Sigmoid colon (tissue), 7 donors: ENCODE measurements around the gene C1QTNF9B. TPM values are rescaled to one million over a fixed set of nuclear protein-coding genes. Genes with fewer than 3 reads are reported as not detected.

Experiments
- DNase-seq: peaks from one replicate; pipeline ENCODE4 v3.0.0-alpha.2; 2019
- H3K27ac ChIP-seq, 4 donors: fragments of 200-600 bp; sonication (generic); one replicate each; pipeline ENCODE4 v1.5.1; 2016 to 2019; ENCODE audit warnings: mild to moderate bottlenecking in 1 of 4
- H3K27me3 ChIP-seq, 3 donors: fragments of 200-600 bp; sonication (generic); one replicate each; pipeline ENCODE4 v1.5.1; 2019; ENCODE audit warnings: mild to moderate bottlenecking in 1 of 3
- H3K36me3 ChIP-seq, 4 donors: fragments of 200-600 bp; sonication (generic); one replicate each; pipeline ENCODE4 v1.5.1; 2016 to 2019
- H3K4me1 ChIP-seq, 4 donors: fragments of 200-600 bp; sonication (generic); one replicate each; pipeline ENCODE4 v1.5.1; 2017 to 2019
- H3K4me3 ChIP-seq, 4 donors: fragments of 200-600 bp; sonication (generic); one replicate each; pipeline ENCODE4 v1.5.1; 2017 to 2019; ENCODE audit warnings: mild to moderate bottlenecking in 2 of 4, moderate library complexity in 1 of 4
- H3K9me3 ChIP-seq, 4 donors: fragments of 200-600 bp in 3 of 4; sonication (generic) in 3 of 4; one replicate each; pipeline versions ENCODE4 v1.5.1 to v1.6.1; 2013 to 2019
- CTCF ChIP-seq, 4 experiments: fragments of 450-650 bp in 3 of 4; fragments of 200-600 bp in 1 of 4; IDR thresholded peaks; one replicate each; pipeline ENCODE4 v1.5.1; 2016 to 2019; ENCODE audit warnings: antibody characterized with exemption in 4 of 4, mild to moderate bottlenecking in 3 of 4, moderate library complexity in 2 of 4
- EP300 ChIP-seq, 4 donors: sonication (generic); formaldehyde crosslinking; IDR thresholded peaks; one replicate each; pipeline ENCODE4 v1.6.1; 2017; ENCODE audit warnings: antibody characterized with exemption in 4 of 4
- POLR2A ChIP-seq, 2 donors: fragments of 450-650 bp; IDR thresholded peaks; one replicate each; pipeline ENCODE4 v1.6.1; 2016; ENCODE audit warnings: antibody characterized with exemption in 2 of 2, mild to moderate bottlenecking in 2 of 2, moderate library complexity in 2 of 2
- POLR2AphosphoS5 ChIP-seq, 4 donors: sonication (generic); formaldehyde crosslinking; IDR thresholded peaks; one replicate each; pipeline ENCODE4 v1.6.1; 2017; ENCODE audit warnings: antibody characterized with exemption in 4 of 4
- WGBS, 2 donors: extraction: QIAGEN DNeasy Blood & Tissue Kit; methylation state at CpG; one replicate each; pipeline ENCODE4 v1.1.7; 2013; 5-methylcytosine and 5-hydroxymethylcytosine counted together
- intact Hi-C: fragments of 100-400 bp; cut with DNase I; formaldehyde crosslinking; loops from one replicate; pipeline ENCODE4 v1.15.1; 2023
- polyA plus RNA-seq, 3 donors: library from polyadenylated mRNA; stranded (reverse); fragments of 200-250 nt; gene quantifications; one replicate each; pipeline ENCODE4 v1.2.3, GENCODE V29; 2013
- total RNA-seq, 4 donors: library from RNA; depleted of rRNA; stranded (reverse); fragments of >200 nt; gene quantifications; one replicate each; pipeline ENCODE4 v1.1.0, GENCODE V29; 2016
- donor health status: healthy with polysubstance abuse.
- donor health status: Bipolar disorder and iron deficiency.
- donor health status: healthy.

The C1QTNF9B gene
- total and polyA plus RNA-seq, 7 donors: 0.13 TPM; not detected in 6

- Histone ChIP-seq H3K27me3 (no peaks in the 10 kb centered on the region), H3K36me3 (no peaks in the 10 kb centered on the region), H3K27ac (no peak overlapping the region), H3K4me3 (no peak overlapping the region), H3K4me1 (no peaks in the 10 kb centered on the region), H3K9me3 (no peaks in the 10 kb centered on the region)
- no peak for DNase-seq
- intact Hi-C loops: no loop called here
- 62 to 83% methylated on average over 2 of the region's 2 CpGs for WGBS, 2 donors
- no peak for TF ChIP-seq EP300 (IDR thresholded peaks at IDR 0.05)
- no peak for TF ChIP-seq POLR2A (IDR thresholded peaks at IDR 0.05)
- no peak for TF ChIP-seq POLR2AphosphoS5 (IDR thresholded peaks at IDR 0.05)
- no peak for TF ChIP-seq CTCF (IDR thresholded peaks at IDR 0.05)
Measured at GRCh38 chr13:23934520-23934919, 37.2 kb upstream of the C1QTNF9B start.

GRCh38 chr13:23928985-23929384, 31.7 kb upstream of the C1QTNF9B start:
- TF ChIP-seq POLR2AphosphoS5 (IDR thresholded peaks at IDR 0.05): no peak
- TF ChIP-seq CTCF (IDR thresholded peaks at IDR 0.05): no peak
- no peak for TF ChIP-seq EP300 (IDR thresholded peaks at IDR 0.05)
- no peak for TF ChIP-seq POLR2A (IDR thresholded peaks at IDR 0.05)
- Histone ChIP-seq H3K9me3 (no peaks in the 10 kb centered on the region), H3K36me3 (no peaks in the 10 kb centered on the region), H3K27me3 (no peaks in the 10 kb centered on the region), H3K4me3 (no peak overlapping the region), H3K4me1 (no peaks in the 10 kb centered on the region), H3K27ac (no peak overlapping the region)
- DNase-seq: no peak
- WGBS, 2 donors: 92 to 94% methylated on average over 2 of the region's 2 CpGs
- intact Hi-C loops: no loop called here

- no peak overlapping the region for H3K4me3 ChIP-seq
- no peaks in the 10 kb centered on the region for H3K27me3 ChIP-seq
- 26 to 75% methylated on average over 1 of the region's 1 CpG for WGBS, 2 donors
- TF ChIP-seq POLR2A (IDR thresholded peaks at IDR 0.05) (no peak), POLR2AphosphoS5 (IDR thresholded peaks at IDR 0.05) (no peak), CTCF (IDR thresholded peaks at IDR 0.05) (no peak), EP300 (IDR thresholded peaks at IDR 0.05) (no peak)
- no peaks in the 10 kb centered on the region for H3K4me1 ChIP-seq
- no peak overlapping the region for H3K27ac ChIP-seq
- DNase-seq: no peak
- no peaks in the 10 kb centered on the region for H3K9me3 ChIP-seq
- intact Hi-C loops: loop anchor here (5.0 kb wide), 1 partner anchor 304 kb away; no protein-coding TSS in a partner anchor
- no peaks in the 10 kb centered on the region for H3K36me3 ChIP-seq
Measured at GRCh38 chr13:23923031-23923430, 25.7 kb upstream of the C1QTNF9B start.

- H3K4me1 ChIP-seq: no peaks in the 10 kb centered on the region
- no peaks in the 10 kb centered on the region for H3K9me3 ChIP-seq
- H3K4me3 ChIP-seq: no peak overlapping the region
- DNase-seq: no peak
- WGBS, 2 donors: 75% methylated on average over 5 of the region's 5 CpGs
- intact Hi-C loops: loop anchor here (5.0 kb wide), 1 partner anchor 305 kb away; no protein-coding TSS in a partner anchor
- TF ChIP-seq POLR2AphosphoS5 (IDR thresholded peaks at IDR 0.05) (no peak), POLR2A (IDR thresholded peaks at IDR 0.05) (no peak), CTCF (IDR thresholded peaks at IDR 0.05) (no peak), EP300 (IDR thresholded peaks at IDR 0.05) (no peak)
- no peaks in the 10 kb centered on the region for H3K36me3 ChIP-seq
- H3K27ac ChIP-seq: no peak overlapping the region
- no peaks in the 10 kb centered on the region for H3K27me3 ChIP-seq
Measured at GRCh38 chr13:23922005-23922932, 25.0 kb upstream of the C1QTNF9B start.
